OCI-LY7 (cell line): Measurements from ENCODE around the gene ITGB2.

Experiments
- CTCF ChIP-seq: fragments of 200-600 bp; sonication (generic); conservative IDR thresholded peaks from 2 replicates; pipeline ENCODE4 v1.5.1; 2014; ENCODE audit warnings: mild to moderate bottlenecking, antibody characterized with exemption, low read length, moderate library complexity, mixed read lengths
- EZH2phosphoT487 ChIP-seq: fragments of 200-600 bp; sonication (generic); IDR thresholded peaks from 2 replicates; pipeline ENCODE4 v1.6.1; 2018; ENCODE audit warnings: low read depth, borderline replicate concordance, mild to moderate bottlenecking, mixed run types, antibody characterized with exemption, low read length, moderate library complexity, mixed read lengths

GRCh38 chr21:44941567-44941966 lies 20.9 kb upstream of the ITGB2 start:
- TF ChIP-seq CTCF (no peak), EZH2phosphoT487 (no peak)
